ENCODE measurements around the gene LRFN3. TPM values are rescaled to one million over a fixed set of nuclear protein-coding genes. Genes with fewer than 3 reads are reported as not detected.

LRFN3 gene
- total and polyA plus RNA-seq, 2 of the 4 experiments (the other 2 are of a cell fraction) = 0.36 to 4.8 TPM

GRCh38 chr19:35908973-35909683 lies 27.0 kb upstream of the LRFN3 start:
- Histone ChIP-seq H4K91ac (ENCODE audit: insufficient read depth, low read depth, low read length) (no peak overlapping the region), H4K8ac (ENCODE audit: low read depth in 2 of 2, low read length in 2 of 2) (no peak overlapping the region), H2AK9ac (replicated peaks; ENCODE audit: low read depth, low read length, poor library complexity) (no peak overlapping the region), H2BK120ac (ENCODE audit: low read depth, low read length) (no peak overlapping the region), H3K9me3 (ENCODE audit: control insufficient read depth, insufficient read depth, low read length) (no peaks in the 10 kb centered on the region), H3K4me2 (ENCODE audit: low read depth, low read length) (no peak overlapping the region), H2BK5ac (ENCODE audit: low read depth, low read length, poor library complexity, severe bottlenecking) (no peak overlapping the region), H3K18ac (ENCODE audit: low read depth, low read length) (no peak overlapping the region), H2BK15ac (ENCODE audit: low read depth, low read length) (no peak overlapping the region), H2BK20ac (ENCODE audit: low read depth, low read length) (no peak overlapping the region), H3K9me1 (ENCODE audit: insufficient read depth, low read length) (peaks cover 5% of the 10 kb centered on the region), H3K56ac (ENCODE audit: extremely low read depth, insufficient read depth, low read length) (no peak overlapping the region), H3K4ac (ENCODE audit: low read depth, low read length) (no peak overlapping the region), H4K20me1 (ENCODE audit: insufficient read depth, low read length) (no peaks in the 10 kb centered on the region), H3K4me3 (ENCODE audit: insufficient read depth, low read depth, low read length) (no peak overlapping the region), H3K23ac (ENCODE audit: low read depth, low read length) (no peak overlapping the region), H3K4me1 (ENCODE audit: control insufficient read depth, insufficient read depth, low read length) (peaks cover 14% of the 10 kb centered on the region), H4K5ac (ENCODE audit: low read depth, low read length) (no peak overlapping the region), H3K79me1 (ENCODE audit: low read depth in 1 of 2, low read length in 2 of 2) (no peaks in the 10 kb centered on the region; a peak in 1 of 4 replicates), H3K27me3 (ENCODE audit: control insufficient read depth, insufficient read depth, low read length) (no peaks in the 10 kb centered on the region), H3K36me3 (ENCODE audit: control insufficient read depth, insufficient read depth, low read length) (no peaks in the 10 kb centered on the region), H2AK5ac (ENCODE audit: low read depth, low read length) (no peak overlapping the region), H3K9ac (ENCODE audit: low read depth, low read length) (no peak overlapping the region), H3K14ac (replicated peaks; ENCODE audit: low read depth, low read length) (no peak overlapping the region), H3K27ac (ENCODE audit: insufficient read depth, low read length) (no peak overlapping the region), H2AFZ (replicated peaks; ENCODE audit: low read length, poor library complexity) (peak overlapping the region; percentile 51)
- dilution Hi-C loops (cut with HindIII; ENCODE audit: low sequenced_read_pairs, unreplicated experiment) (no loop called here), in situ Hi-C loops (cut with MboI; ENCODE audit: low sequenced_read_pairs) (no loop called here), intact Hi-C loops (cut with micrococcal nuclease) (no loop called here)
- CTCF ChIA-PET = no interaction called here
- no peak for ATAC-seq (ENCODE audit: low read depth)
- TF ChIP-seq ELK1 (IDR thresholded peaks at IDR 0.05; ENCODE audit: borderline replicate concordance, low read depth, low read length) (no peak), CHD1 (IDR thresholded peaks at IDR 0.05; ENCODE audit: low read depth, low read length) (no peak), USF2 (IDR thresholded peaks at IDR 0.05; ENCODE audit: low read depth, low read length) (no peak), CTCF (conservative IDR thresholded peaks at IDR 0.05; ENCODE audit: low read depth, low read length) (no peak), CEBPB (IDR thresholded peaks at IDR 0.05; ENCODE audit: low read depth, low read length) (no peak)
- BruUV-seq (replicated peaks) = no TSS peak
- POLR2A ChIA-PET (ENCODE audit: unreplicated experiment) = no interaction called here
- DNase-seq = no peak
- 83% methylated on average over 1 of the region's 10 CpGs; no CpG with 5 or more reads in 1 of the 2 experiments for WGBS, 2 experiments (ENCODE audit: extremely low coverage in 2 of 2, insufficient read length in 1 of 2)
